CD14-positive monocyte (primary cell): ENCODE measurements around the gene CTNNA3. TPM values are rescaled to one million over a fixed set of nuclear protein-coding genes. Genes with fewer than 3 reads are reported as not detected.

ENCODE experiments used
- DNase-seq, 3 donors: peaks; one replicate each; pipeline ENCODE4 v3.0.0-alpha.2; 2011 to 2022
- H2AFZ ChIP-seq: 2 replicates; pipeline ENCODE4 v1.6.0; 2012; ENCODE audit warnings: mild to moderate bottlenecking, low read depth, low read length, inconsistent platforms; ENCODE audit not compliant: insufficient read depth, poor library complexity, severe bottlenecking
- H3K27ac ChIP-seq, 2 donors: 1 replicate in 1 of 2; 2 replicates in 1 of 2; pipeline ENCODE4 v1.5.1; 2012 to 2013; ENCODE audit warnings: low read length in 2 of 2, control low read depth in 1 of 2, inconsistent platforms in 1 of 2, low read depth in 1 of 2, mild to moderate bottlenecking in 1 of 2
- H3K27me3 ChIP-seq, 2 donors: one replicate each; pipeline versions ENCODE4 v1.6.0 to v1.6.1; 2011 to 2013; ENCODE audit warnings: low read length in 2 of 2; ENCODE audit not compliant: control insufficient read depth in 2 of 2, insufficient read depth in 2 of 2
- H3K36me3 ChIP-seq, 2 donors: replicated peaks in 1 of 2; 1 replicate in 1 of 2; 2 replicates in 1 of 2; pipeline versions ENCODE4 v1.5.1 to v1.6.1; 2012 to 2013; ENCODE audit warnings: low read length in 2 of 2, control low read depth in 1 of 2, inconsistent platforms in 1 of 2, mild to moderate bottlenecking in 1 of 2; ENCODE audit not compliant: insufficient read depth in 2 of 2, control insufficient read depth in 1 of 2
- H3K4me1 ChIP-seq, 2 donors: 1 replicate in 1 of 2; 2 replicates in 1 of 2; pipeline versions ENCODE4 v1.5.1 to v1.6.1; 2012 to 2013; ENCODE audit warnings: low read length in 2 of 2, control low read depth in 1 of 2, inconsistent platforms in 1 of 2, mild to moderate bottlenecking in 1 of 2, moderate library complexity in 1 of 2; ENCODE audit not compliant: insufficient read depth in 2 of 2, control insufficient read depth in 1 of 2
- H3K4me2 ChIP-seq: replicated peaks from 2 replicates; pipeline ENCODE3; 2012; ENCODE audit warnings: low read length, moderate library complexity, mild to moderate bottlenecking; ENCODE audit not compliant: poor library complexity, severe bottlenecking; ENCODE audit errors: extremely low read depth
- H3K4me3 ChIP-seq, 3 experiments: fragments of 200-600 bp in 1 of 3; sonication (generic) in 1 of 3; replicated peaks in 1 of 3; 1 replicate in 2 of 3; 2 replicates in 1 of 3; pipeline ENCODE4 v1.5.1; 2011 to 2013; ENCODE audit warnings: low read length in 3 of 3, mild to moderate bottlenecking in 3 of 3, control low read depth in 2 of 3, low read depth in 2 of 3, inconsistent platforms in 1 of 3, moderate library complexity in 1 of 3
- H3K79me2 ChIP-seq: 2 replicates; pipeline ENCODE4 v1.6.0; 2012; ENCODE audit warnings: mild to moderate bottlenecking, control low read depth, inconsistent platforms, low read length, moderate library complexity; ENCODE audit not compliant: insufficient read depth
- H3K9ac ChIP-seq: 2 replicates; pipeline ENCODE4 v1.6.0; 2017; ENCODE audit warnings: low read length, mild to moderate bottlenecking; ENCODE audit not compliant: insufficient read depth, poor library complexity, severe bottlenecking
- H3K9me3 ChIP-seq, 2 donors: replicated peaks in 1 of 2; 1 replicate in 1 of 2; 2 replicates in 1 of 2; pipeline versions ENCODE4 v1.5.1 to v1.6.1; 2012 to 2013; ENCODE audit warnings: low read length in 2 of 2, control low read depth in 1 of 2; ENCODE audit not compliant: control insufficient read depth in 1 of 2, insufficient read depth in 1 of 2
- H4K20me1 ChIP-seq: 2 replicates; pipeline ENCODE4 v1.6.0; 2012; ENCODE audit warnings: mild to moderate bottlenecking, low read length, control low read depth, moderate library complexity; ENCODE audit not compliant: insufficient read depth
- H3K27ac Mint-ChIP-seq, 7 donors: one replicate each; pipeline ENCODE4 v1.8.0; 2020; ENCODE audit warnings: mild to moderate bottlenecking in 7 of 7, mixed read lengths in 7 of 7, moderate library complexity in 6 of 7, inconsistent platforms in 2 of 7
- H3K27me3 Mint-ChIP-seq, 3 donors: one replicate each; pipeline ENCODE4 v1.8.0; 2021 to 2022; ENCODE audit warnings: low read depth in 3 of 3, mild to moderate bottlenecking in 3 of 3, mixed read lengths in 3 of 3, moderate library complexity in 3 of 3, inconsistent platforms in 1 of 3
- H3K36me3 Mint-ChIP-seq, 2 donors: one replicate each; pipeline ENCODE4 v1.8.0; 2020; ENCODE audit warnings: mixed read lengths in 2 of 2, inconsistent platforms in 1 of 2, mild to moderate bottlenecking in 1 of 2
- H3K4me1 Mint-ChIP-seq: one replicate; pipeline ENCODE4 v1.8.0; 2020; ENCODE audit warnings: mild to moderate bottlenecking, mixed read lengths
- H3K4me3 Mint-ChIP-seq, 2 donors: one replicate each; pipeline ENCODE4 v1.8.0; 2020; ENCODE audit warnings: mild to moderate bottlenecking in 2 of 2, mixed read lengths in 2 of 2, moderate library complexity in 1 of 2
- H3K9me3 Mint-ChIP-seq, 7 donors: one replicate each; pipeline ENCODE4 v1.8.0; 2020 to 2022; ENCODE audit warnings: mixed read lengths in 7 of 7, mild to moderate bottlenecking in 6 of 7, moderate library complexity in 6 of 7, inconsistent platforms in 2 of 7
- WGBS: methylation state at CpG from one replicate; pipeline ENCODE4 v1.1.5; 2013; ENCODE audit warnings: missing lambda C conversion rate; ENCODE audit not compliant: insufficient coverage; 5-methylcytosine and 5-hydroxymethylcytosine counted together
- intact Hi-C, 2 donors: fragments of 100-400 bp; cut with micrococcal nuclease; formaldehyde crosslinking; loops; one replicate each; pipeline versions ENCODE4 v1.15.0 to v1.15.1; 2023
- polyA plus RNA-seq, 3 donors: library from polyadenylated mRNA; depleted of rRNA in 1 of 3; unstranded in 2 of 3; stranded (reverse) in 1 of 3; fragments of 300-500 nt in 2 of 3; fragments of >200 nt in 1 of 3; fragmentation: Illumina TruSeq in 2 of 3; gene quantifications; 1 replicate in 2 of 3; 2 replicates in 1 of 3; pipeline ENCODE4 v1.2.3, GENCODE V29; 2012 to 2021
- TF ChIP-seq, protein P1 (sequence below): fragments of 200-600 bp; IDR thresholded peaks from one replicate; pipeline ENCODE4 v1.8.0; 2022; ENCODE audit warnings: antibody characterized with exemption, mild to moderate bottlenecking

Gene CTNNA3
- polyA plus RNA-seq, 3 donors, result not detected

DNA sequence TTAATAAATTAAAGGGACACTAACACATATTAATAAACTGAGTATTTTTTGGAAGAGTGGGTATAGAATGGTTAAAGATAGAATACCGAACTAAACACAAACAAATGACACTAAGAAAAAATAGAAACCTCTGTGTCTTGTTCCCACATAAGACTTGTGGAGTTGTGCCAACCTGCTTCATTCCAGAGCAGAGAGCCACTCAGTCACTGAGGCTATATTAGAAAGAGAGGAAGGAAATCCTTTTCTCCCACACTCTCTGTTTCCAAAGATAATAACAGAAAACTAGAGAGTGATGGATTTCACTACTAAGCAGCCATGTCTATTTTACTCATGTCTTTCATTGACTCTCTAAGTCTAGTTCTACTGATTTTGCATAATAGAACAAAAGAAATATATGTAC lies 26.0 kb downstream of the CTNNA3 start:
- Histone ChIP-seq H3K4me2 (no peak overlapping the region), H3K4me1 (no peaks in the 10 kb centered on the region), H3K79me2 (no peaks in the 10 kb centered on the region), H3K36me3 (no peaks in the 10 kb centered on the region), H3K27ac (no peak overlapping the region), H3K9me3 (no peaks in the 10 kb centered on the region), H3K27me3 (no peaks in the 10 kb centered on the region), H3K9ac (no peak overlapping the region), H4K20me1 (no peaks in the 10 kb centered on the region), H2AFZ (no peak overlapping the region), H3K4me3 (no peak overlapping the region)
- no peak for DNase-seq
- intact Hi-C loops, result loop anchor here in 1 of 2 donors (10.0 kb wide), 1 partner anchor 115 kb away; no protein-coding TSS in a partner anchor
- WGBS, result no CpG with 5 or more reads among the region's 1 CpG
- H3K27ac Mint-ChIP-seq, result no peak overlapping the region
- TF ChIP-seq, protein P1, sequence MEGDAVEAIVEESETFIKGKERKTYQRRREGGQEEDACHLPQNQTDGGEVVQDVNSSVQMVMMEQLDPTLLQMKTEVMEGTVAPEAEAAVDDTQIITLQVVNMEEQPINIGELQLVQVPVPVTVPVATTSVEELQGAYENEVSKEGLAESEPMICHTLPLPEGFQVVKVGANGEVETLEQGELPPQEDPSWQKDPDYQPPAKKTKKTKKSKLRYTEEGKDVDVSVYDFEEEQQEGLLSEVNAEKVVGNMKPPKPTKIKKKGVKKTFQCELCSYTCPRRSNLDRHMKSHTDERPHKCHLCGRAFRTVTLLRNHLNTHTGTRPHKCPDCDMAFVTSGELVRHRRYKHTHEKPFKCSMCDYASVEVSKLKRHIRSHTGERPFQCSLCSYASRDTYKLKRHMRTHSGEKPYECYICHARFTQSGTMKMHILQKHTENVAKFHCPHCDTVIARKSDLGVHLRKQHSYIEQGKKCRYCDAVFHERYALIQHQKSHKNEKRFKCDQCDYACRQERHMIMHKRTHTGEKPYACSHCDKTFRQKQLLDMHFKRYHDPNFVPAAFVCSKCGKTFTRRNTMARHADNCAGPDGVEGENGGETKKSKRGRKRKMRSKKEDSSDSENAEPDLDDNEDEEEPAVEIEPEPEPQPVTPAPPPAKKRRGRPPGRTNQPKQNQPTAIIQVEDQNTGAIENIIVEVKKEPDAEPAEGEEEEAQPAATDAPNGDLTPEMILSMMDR, result no peak
- H3K4me3 Mint-ChIP-seq, result no peak overlapping the region
- no peaks in the 10 kb centered on the region for H3K36me3 Mint-ChIP-seq
- no peaks in the 10 kb centered on the region for H3K4me1 Mint-ChIP-seq
- H3K27me3 Mint-ChIP-seq, result no peaks in the 10 kb centered on the region
- H3K9me3 Mint-ChIP-seq, result no peaks in the 10 kb centered on the region

DNA sequence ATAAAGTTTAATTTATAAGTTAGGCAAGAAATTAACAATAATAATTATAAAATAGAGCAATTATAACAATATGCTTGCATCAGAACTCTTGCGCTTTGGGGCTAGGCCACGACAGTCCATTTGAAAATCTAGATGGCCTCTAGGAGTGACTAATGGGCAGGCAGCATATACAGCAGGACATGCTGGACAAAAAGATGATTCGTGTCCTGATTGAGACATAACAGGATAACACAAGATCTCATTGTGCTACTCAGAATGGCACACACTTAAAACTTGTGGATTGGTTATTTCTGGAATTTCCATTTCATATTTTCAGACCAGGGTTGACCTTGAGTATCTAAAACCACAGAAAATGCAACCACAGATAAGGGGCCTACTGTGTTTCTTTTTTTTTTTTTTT lies 27.5 kb downstream of the CTNNA3 start:
- H3K4me3 Mint-ChIP-seq, result no peak overlapping the region
- Histone ChIP-seq H3K4me2 (no peak overlapping the region), H3K4me1 (no peaks in the 10 kb centered on the region), H3K27me3 (no peaks in the 10 kb centered on the region), H3K9me3 (no peaks in the 10 kb centered on the region), H3K79me2 (no peaks in the 10 kb centered on the region), H3K27ac (no peak overlapping the region), H2AFZ (no peak overlapping the region), H3K4me3 (no peak overlapping the region), H3K36me3 (no peaks in the 10 kb centered on the region), H4K20me1 (no peaks in the 10 kb centered on the region), H3K9ac (no peak overlapping the region)
- H3K27me3 Mint-ChIP-seq, result peaks cover 0 to under 1% (median 0%) of the 10 kb centered on the region in 3 donors
- no peaks in the 10 kb centered on the region for H3K4me1 Mint-ChIP-seq
- WGBS, result 93% methylated on average over 2 of the region's 3 CpGs
- H3K36me3 Mint-ChIP-seq, result no peaks in the 10 kb centered on the region
- intact Hi-C loops, result loop anchor here in 1 of 2 donors (10.0 kb wide), 1 partner anchor 116 kb away; no protein-coding TSS in a partner anchor
- no peak overlapping the region for H3K27ac Mint-ChIP-seq
- H3K9me3 Mint-ChIP-seq, result no peaks in the 10 kb centered on the region
- TF ChIP-seq, protein P1, result no peak
- DNase-seq, result peak in 1 of 3 donors; percentile 58
